Natural killer cell treated with Interleukin-12 subunit alpha and Interleukin-12 subunit beta and Interleukin-15 and Interleukin-18, amount 100 ng/mL, for 72 hours (primary cell): ENCODE data around the gene TRIO. TPM values are rescaled to one million over a fixed set of nuclear protein-coding genes. Genes with fewer than 3 reads are reported as not detected.
A peak's percentile ranks its signal among the peaks of the same experiment; 100 is the strongest.

Experiments
- ATAC-seq, 2 donors: fragments of 150-1000 bp; cut with Tn5 transposase in 1 of 2; sonication (Bioruptor Pico), chemical (Tn5 transposase) in 1 of 2; 2 replicates each; pipeline ENCODE4 v1.10.0; 2021
- DNase-seq: peaks from one replicate; pipeline ENCODE4 v3.0.0; 2022; ENCODE audit warnings: low spot score
- H3K27ac Mint-ChIP-seq, 2 donors: 1 replicate in 1 of 2; 2 replicates in 1 of 2; pipeline ENCODE4 v1.8.0; 2022; ENCODE audit warnings: mixed read lengths in 2 of 2, mild to moderate bottlenecking in 1 of 2, moderate library complexity in 1 of 2
- H3K27me3 Mint-ChIP-seq, 2 donors: 1 replicate in 1 of 2; 2 replicates in 1 of 2; pipeline ENCODE4 v1.8.0; 2022; ENCODE audit warnings: mixed read lengths in 2 of 2
- H3K36me3 Mint-ChIP-seq: one replicate; pipeline ENCODE4 v1.8.0; 2022; ENCODE audit warnings: mixed read lengths
- H3K4me1 Mint-ChIP-seq, 2 donors: 1 replicate in 1 of 2; 2 replicates in 1 of 2; pipeline ENCODE4 v1.8.0; 2022; ENCODE audit warnings: low read depth in 2 of 2, mixed read lengths in 2 of 2, mild to moderate bottlenecking in 1 of 2
- H3K4me3 Mint-ChIP-seq: one replicate; pipeline ENCODE4 v1.8.0; 2022; ENCODE audit warnings: mixed read lengths
- H3K9me3 Mint-ChIP-seq: 2 replicates; pipeline ENCODE4 v1.8.0; 2022; ENCODE audit warnings: mixed read lengths
- total RNA-seq, 2 donors: library from RNA; stranded (reverse); gene quantifications; one replicate each; pipeline ENCODE4 v1.2.3, GENCODE V29; 2022

TRIO gene
- total RNA-seq, 2 donors from 2014 or later: 40.1 to 70.3 TPM

DNA sequence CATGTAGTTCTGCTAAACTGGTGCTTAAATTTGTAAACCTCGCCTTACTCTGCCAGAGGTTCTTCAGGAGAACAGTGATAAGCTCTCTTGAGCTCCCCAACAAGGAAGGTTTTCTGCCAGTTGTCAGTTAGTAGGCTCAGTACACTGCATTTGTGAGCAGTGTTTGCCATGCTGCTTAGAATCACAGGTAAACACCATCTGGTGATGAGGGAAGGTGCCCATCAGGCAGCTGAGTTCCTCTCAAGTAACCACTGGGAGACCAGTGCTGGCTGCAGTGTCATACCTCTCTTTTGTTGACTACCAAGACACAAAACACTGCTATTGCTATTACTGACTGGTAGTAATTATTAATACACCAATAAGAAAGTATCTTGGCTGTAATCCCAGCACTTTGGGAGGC lies 252.3 kb downstream of the TRIO start:
- ATAC-seq: no peak
- no peak overlapping the region for H3K4me3 Mint-ChIP-seq
- no peaks in the 10 kb centered on the region for H3K27me3 Mint-ChIP-seq
- no peaks in the 10 kb centered on the region for H3K9me3 Mint-ChIP-seq
- H3K4me1 Mint-ChIP-seq: no peaks in the 10 kb centered on the region
- no peak for DNase-seq
- no peak overlapping the region for H3K27ac Mint-ChIP-seq
- peaks cover 11% of the 10 kb centered on the region for H3K36me3 Mint-ChIP-seq

DNA sequence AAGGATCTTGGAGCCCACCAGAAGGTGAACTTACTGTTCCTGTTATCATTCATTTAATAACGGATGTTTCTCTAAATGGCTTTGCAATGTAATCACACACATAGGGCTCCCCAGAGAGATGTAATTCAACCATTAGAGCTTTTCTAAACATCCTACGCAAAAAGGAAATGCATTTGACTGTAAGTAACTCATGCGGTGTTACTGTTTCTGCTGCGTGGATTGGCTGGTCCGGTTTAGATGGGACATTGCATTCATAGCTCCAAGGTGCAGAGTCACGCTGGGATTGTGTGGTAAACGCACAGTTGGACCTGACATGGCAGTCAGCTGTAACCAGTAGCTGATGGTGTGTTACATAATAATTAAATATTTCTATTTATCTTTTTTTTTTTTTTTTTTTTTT lies 252.9 kb downstream of the TRIO start:
- no peak overlapping the region for H3K27ac Mint-ChIP-seq
- H3K36me3 Mint-ChIP-seq: peaks cover 6% of the 10 kb centered on the region
- no peaks in the 10 kb centered on the region for H3K27me3 Mint-ChIP-seq
- no peak overlapping the region for H3K4me3 Mint-ChIP-seq
- no peaks in the 10 kb centered on the region for H3K9me3 Mint-ChIP-seq
- ATAC-seq (no peak), DNase-seq (no peak)
- no peaks in the 10 kb centered on the region for H3K4me1 Mint-ChIP-seq

DNA sequence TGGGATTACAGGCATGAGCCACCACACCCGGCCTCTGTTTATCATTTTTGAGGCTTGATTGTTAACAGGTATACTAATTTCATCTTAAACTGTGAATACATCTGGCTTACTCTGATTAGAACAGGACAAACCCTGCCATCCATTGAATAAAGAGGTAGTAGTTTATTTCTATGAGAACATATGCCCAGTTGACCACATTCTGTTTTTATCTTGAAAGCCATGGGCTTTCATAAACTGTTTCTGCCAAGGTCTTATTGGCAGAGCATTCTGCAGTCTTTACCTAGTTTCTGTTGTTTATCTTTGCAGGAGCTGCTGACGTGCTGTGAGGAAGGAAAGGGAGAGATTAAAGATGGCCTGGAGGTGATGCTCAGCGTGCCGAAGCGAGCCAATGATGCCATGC lies 253.6 kb downstream of the TRIO start:
- H3K4me1 Mint-ChIP-seq: no peaks in the 10 kb centered on the region
- H3K27me3 Mint-ChIP-seq: no peaks in the 10 kb centered on the region
- no peak overlapping the region for H3K27ac Mint-ChIP-seq
- no peak for ATAC-seq
- H3K36me3 Mint-ChIP-seq: peaks cover 8% of the 10 kb centered on the region
- H3K9me3 Mint-ChIP-seq: no peaks in the 10 kb centered on the region
- H3K4me3 Mint-ChIP-seq: no peak overlapping the region
- no peak for DNase-seq

DNA sequence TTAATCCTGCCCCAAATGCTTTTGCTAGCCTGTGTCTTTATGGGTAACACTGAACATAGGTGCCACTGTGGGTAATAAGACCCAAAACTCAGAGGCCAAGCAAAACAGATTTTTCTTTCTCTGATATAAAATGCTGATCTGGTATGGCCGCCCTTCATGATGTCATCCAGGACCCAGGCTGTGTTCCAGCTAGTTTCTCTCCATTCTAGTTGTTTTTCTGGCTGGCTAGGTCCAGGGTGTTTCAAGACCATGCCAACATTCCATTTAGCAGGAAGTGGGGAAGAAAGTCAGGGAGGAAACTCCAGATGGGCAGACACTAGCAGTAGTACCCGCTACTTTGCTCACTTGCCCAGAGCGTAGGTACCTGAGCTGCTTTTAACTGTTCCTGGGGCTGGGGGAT lies 254.6 kb downstream of the TRIO start:
- peaks cover 12% of the 10 kb centered on the region for H3K36me3 Mint-ChIP-seq
- ATAC-seq (no peak), DNase-seq (no peak)
- H3K4me3 Mint-ChIP-seq: no peak overlapping the region
- peaks cover 6% of the 10 kb centered on the region for H3K9me3 Mint-ChIP-seq
- peaks cover 6 to 8% of the 10 kb centered on the region in 2 donors for H3K4me1 Mint-ChIP-seq
- H3K27me3 Mint-ChIP-seq: no peaks in the 10 kb centered on the region
- H3K27ac Mint-ChIP-seq: no peak overlapping the region

DNA sequence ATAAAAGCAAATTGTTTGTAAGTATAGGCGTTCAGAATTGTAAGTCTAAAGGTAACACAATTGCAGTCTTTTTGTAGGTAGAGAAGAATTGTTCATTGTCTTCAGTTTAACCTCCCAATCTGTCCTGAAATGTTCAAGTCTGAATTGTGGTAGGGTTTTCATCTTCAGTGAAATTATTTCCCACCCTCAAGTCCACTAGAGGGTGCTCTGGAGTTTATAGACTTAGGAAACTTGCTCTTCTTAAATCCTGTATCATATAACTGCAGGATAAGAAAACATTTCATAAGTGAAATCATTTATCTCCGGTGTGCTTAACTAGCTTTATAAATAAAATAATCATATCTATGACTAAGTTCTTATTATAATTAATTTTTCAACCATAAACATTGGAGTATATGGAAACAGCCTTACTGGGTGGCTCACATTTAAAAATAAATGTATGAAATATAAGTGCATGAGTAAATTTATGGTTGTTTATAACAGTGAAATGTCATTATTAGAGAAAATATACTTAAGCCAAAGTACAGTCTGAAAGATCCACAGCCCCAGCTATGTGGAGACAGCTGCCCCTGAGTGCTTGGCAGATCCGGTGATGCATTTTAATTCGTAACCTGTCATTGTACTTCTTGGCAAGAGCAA lies 256.0 kb downstream of the TRIO start:
- H3K4me3 Mint-ChIP-seq: no peak overlapping the region
- ATAC-seq (no peak), DNase-seq (no peak)
- H3K36me3 Mint-ChIP-seq: peaks cover 14% of the 10 kb centered on the region
- peaks cover 8% of the 10 kb centered on the region for H3K9me3 Mint-ChIP-seq
- H3K27me3 Mint-ChIP-seq: no peaks in the 10 kb centered on the region
- no peak overlapping the region for H3K27ac Mint-ChIP-seq
- peaks cover 10 to 11% of the 10 kb centered on the region in 2 donors for H3K4me1 Mint-ChIP-seq

DNA sequence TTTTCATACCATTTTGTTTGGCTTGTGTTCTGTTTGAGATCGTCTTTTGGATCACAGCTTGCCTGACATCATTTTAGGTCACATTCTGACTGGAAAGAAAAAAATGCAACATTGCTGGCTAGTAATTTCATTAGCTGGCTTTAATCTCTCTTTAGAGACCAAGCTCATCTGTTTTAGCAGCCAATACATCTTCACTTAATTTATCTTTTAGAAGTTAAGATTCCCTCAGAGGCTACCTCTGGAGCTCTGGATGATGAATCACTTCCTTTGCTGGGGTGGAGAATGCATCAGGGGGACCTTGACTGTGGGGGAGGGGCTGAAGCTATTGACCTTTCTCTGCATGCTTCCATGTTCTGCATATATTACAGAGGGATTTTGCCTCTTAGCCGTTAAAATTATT lies 256.9 kb downstream of the TRIO start:
- H3K27me3 Mint-ChIP-seq: no peaks in the 10 kb centered on the region
- H3K27ac Mint-ChIP-seq: no peak overlapping the region
- DNase-seq (no peak), ATAC-seq (no peak)
- H3K9me3 Mint-ChIP-seq: peaks cover 8% of the 10 kb centered on the region
- H3K36me3 Mint-ChIP-seq: peaks cover 14% of the 10 kb centered on the region
- no peak overlapping the region for H3K4me3 Mint-ChIP-seq
- peaks cover 10 to 11% of the 10 kb centered on the region in 2 donors for H3K4me1 Mint-ChIP-seq

DNA sequence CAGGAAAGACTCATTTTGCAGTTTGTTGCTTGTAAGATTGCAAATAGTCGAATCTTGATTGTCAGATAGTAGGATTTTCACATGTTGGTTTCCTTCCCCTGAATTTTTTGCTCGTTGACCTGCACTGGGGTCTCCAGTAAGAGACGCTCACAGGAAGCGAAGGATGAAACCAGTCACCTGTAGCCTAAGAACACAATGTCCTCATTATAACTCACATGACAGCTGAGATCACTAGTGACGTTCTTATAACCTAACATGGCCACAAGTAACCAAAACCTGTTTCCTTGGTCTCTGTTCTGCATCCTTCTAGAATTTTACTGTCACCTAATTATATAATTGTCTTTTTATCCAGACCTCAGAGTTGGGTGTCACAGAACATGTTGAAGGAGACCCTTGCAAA lies 257.5 kb downstream of the TRIO start:
- no peak overlapping the region for H3K4me3 Mint-ChIP-seq
- H3K36me3 Mint-ChIP-seq: peaks cover 14% of the 10 kb centered on the region
- H3K27me3 Mint-ChIP-seq: no peaks in the 10 kb centered on the region
- H3K4me1 Mint-ChIP-seq: peaks cover 10 to 11% of the 10 kb centered on the region in 2 donors
- H3K27ac Mint-ChIP-seq: no peak overlapping the region
- DNase-seq (no peak), ATAC-seq (no peak)
- H3K9me3 Mint-ChIP-seq: peaks cover 8% of the 10 kb centered on the region

DNA sequence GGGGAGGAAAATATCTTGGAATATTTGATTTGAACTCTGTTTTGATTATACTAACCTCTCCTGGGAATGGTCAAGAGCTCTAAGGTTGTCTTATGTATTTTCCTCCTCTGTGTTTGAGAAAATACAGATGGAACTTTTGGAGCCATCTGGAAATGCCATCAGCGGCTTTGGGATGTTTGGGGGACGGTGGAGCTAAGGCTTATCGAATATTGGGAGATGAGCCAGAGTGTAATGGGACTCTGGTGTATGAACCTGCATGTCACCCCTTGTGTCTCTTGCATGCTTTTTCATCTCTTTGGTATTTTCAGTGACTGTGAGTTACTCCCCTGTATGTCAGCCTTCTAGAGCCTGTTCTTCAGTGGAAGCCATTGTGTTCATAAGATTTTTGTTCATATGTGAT lies 258.5 kb downstream of the TRIO start:
- no peak for ATAC-seq
- peaks cover 14% of the 10 kb centered on the region for H3K36me3 Mint-ChIP-seq
- H3K4me1 Mint-ChIP-seq: peaks cover 10 to 11% of the 10 kb centered on the region in 2 donors
- H3K9me3 Mint-ChIP-seq: peaks cover 8% of the 10 kb centered on the region
- no peak for DNase-seq
- H3K4me3 Mint-ChIP-seq: no peak overlapping the region
- no peak overlapping the region for H3K27ac Mint-ChIP-seq
- H3K27me3 Mint-ChIP-seq: no peaks in the 10 kb centered on the region

DNA sequence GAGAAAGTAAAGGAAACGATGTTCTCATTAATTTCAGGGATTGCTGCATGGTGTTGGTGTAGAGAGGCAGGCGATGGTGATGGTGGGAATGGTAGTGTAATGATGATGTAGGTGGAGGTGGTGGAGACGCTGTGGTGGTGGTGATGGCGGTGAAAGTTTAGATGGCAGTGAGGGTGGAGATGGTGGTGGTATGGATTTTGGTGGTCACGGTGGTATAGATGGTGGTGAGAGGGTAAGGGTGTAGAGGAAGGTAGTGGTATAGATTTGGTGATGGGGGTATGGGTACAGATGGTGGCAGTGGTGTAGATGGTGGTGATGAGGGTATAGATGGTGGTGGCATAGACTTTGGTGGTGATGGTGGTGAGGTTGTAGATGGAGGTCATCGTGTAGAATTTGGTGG lies 259.3 kb downstream of the TRIO start:
- H3K27me3 Mint-ChIP-seq: no peaks in the 10 kb centered on the region
- ATAC-seq: peak in 1 of 2 donors; percentile 6
- DNase-seq: no peak
- peaks cover 8% of the 10 kb centered on the region for H3K9me3 Mint-ChIP-seq
- peaks cover 14% of the 10 kb centered on the region for H3K36me3 Mint-ChIP-seq
- peaks cover 10 to 11% of the 10 kb centered on the region in 2 donors for H3K4me1 Mint-ChIP-seq
- H3K27ac Mint-ChIP-seq: peak overlapping the region in 1 of 2 donors; percentile 23
- H3K4me3 Mint-ChIP-seq: no peak overlapping the region

DNA sequence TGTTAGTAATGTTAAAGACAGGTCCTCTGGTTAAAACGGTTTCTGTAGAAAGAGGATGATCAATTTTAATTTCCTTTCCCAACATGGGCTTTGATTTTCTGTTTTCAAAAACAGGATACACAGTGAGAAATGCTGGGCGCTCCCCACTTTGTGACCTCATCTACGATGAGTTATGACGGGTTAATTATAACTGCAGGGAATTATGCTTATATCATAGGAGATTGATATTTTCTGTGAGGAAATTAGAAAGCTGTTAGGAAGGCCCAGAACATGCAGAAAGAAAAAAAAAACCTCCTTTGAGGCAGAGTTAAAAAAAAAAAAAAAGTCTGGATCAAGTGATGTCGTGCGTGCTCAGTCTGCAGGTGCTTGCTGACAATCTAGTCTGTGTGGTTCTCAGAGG lies 261.6 kb downstream of the TRIO start:
- ATAC-seq: no peak
- Mint-ChIP-seq H3K4me1 (peaks cover 10 to 11% of the 10 kb centered on the region in 2 donors), H3K27me3 (no peaks in the 10 kb centered on the region), H3K9me3 (peaks cover 8% of the 10 kb centered on the region), H3K4me3 (no peak overlapping the region), H3K36me3 (peaks cover 14% of the 10 kb centered on the region), H3K27ac (no peak overlapping the region)
- no peak for DNase-seq

DNA sequence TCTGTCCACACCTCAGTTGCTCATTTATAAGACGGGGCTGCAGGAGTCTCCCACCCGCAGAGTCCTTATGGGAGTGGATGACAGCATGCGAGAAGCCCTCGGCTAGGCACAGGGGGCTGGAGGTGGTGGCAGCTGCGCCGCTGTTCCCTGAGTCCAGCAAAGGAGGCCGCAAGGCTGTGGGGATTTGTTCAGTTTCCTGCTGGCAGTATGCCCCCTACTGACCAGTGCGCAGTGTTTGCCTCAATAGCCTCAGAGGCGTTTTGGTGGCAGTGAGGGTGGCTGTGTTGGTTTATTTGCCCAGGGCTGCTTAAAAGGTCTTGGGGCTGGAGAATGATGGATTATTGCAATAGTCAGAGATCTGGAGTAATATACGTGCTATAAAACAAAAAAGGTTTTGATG lies 262.1 kb downstream of the TRIO start:
- no peak overlapping the region for H3K27ac Mint-ChIP-seq
- DNase-seq: no peak
- peaks cover 8% of the 10 kb centered on the region for H3K9me3 Mint-ChIP-seq
- H3K36me3 Mint-ChIP-seq: peaks cover 14% of the 10 kb centered on the region
- no peak overlapping the region for H3K4me3 Mint-ChIP-seq
- H3K27me3 Mint-ChIP-seq: no peaks in the 10 kb centered on the region
- ATAC-seq: no peak
- H3K4me1 Mint-ChIP-seq: peaks cover 10 to 11% of the 10 kb centered on the region in 2 donors

DNA sequence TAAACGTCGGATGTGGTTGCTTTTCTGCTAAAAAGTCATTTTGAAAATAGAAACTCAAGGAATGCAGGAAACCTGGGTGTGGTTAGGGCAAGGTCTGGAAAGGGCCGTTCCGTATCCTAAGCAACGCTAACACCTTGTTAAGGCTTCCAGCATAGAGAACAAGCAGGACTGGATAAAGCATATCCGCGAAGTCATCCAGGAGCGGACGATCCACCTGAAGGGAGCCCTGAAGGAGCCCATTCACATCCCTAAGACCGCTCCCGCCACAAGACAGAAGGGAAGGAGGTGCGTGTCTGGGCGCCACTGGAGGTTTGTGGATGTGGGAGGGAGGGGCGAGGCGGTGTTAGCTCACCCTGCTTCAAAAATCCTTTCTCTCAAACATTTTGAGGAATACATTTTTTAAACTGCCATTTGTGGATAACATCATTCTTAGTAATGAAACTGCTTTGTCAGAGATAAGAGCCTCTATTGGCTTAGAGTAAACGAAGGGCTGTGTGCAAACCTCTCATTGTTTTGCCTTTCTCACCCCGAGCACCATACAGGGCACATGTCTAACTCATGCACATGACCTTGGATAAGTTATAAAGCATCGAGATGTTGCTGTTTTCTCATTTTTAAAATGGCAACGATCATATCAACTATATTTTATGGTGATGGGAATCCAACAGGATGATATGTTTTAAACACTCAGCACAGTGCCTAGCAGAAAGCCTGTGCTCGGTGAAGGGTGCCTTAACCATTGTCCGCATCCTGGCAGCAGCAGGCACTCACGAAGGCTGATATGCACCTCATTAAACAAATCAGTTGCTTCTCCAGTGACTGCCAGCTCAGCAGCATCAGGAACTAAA lies 262.8 kb downstream of the TRIO start:
- H3K36me3 Mint-ChIP-seq: peaks cover 14% of the 10 kb centered on the region
- ATAC-seq (no peak), DNase-seq (no peak)
- H3K4me1 Mint-ChIP-seq: peaks cover 10 to 11% of the 10 kb centered on the region in 2 donors
- H3K4me3 Mint-ChIP-seq: no peak overlapping the region
- H3K27ac Mint-ChIP-seq: no peak overlapping the region
- H3K9me3 Mint-ChIP-seq: peaks cover 8% of the 10 kb centered on the region
- H3K27me3 Mint-ChIP-seq: no peaks in the 10 kb centered on the region

DNA sequence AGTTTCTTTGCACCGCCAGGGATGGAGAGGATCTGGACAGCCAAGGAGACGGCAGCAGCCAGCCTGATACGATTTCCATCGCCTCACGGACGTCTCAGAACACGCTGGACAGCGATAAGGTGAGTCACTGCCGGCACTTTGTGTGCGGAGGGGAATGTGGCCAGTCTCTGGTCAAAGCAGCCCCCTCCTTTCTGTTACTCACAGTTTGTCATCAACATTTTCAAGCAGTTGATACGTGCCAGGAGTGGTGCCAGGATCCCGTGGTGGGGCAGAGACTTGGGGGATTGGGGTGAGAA lies 263.4 kb downstream of the TRIO start:
- Mint-ChIP-seq H3K36me3 (peaks cover 11% of the 10 kb centered on the region), H3K4me3 (no peak overlapping the region), H3K9me3 (peaks cover 8% of the 10 kb centered on the region), H3K27ac (no peak overlapping the region), H3K4me1 (peaks cover 10 to 11% of the 10 kb centered on the region in 2 donors), H3K27me3 (no peaks in the 10 kb centered on the region)
- no peak for ATAC-seq
- DNase-seq: no peak

DNA sequence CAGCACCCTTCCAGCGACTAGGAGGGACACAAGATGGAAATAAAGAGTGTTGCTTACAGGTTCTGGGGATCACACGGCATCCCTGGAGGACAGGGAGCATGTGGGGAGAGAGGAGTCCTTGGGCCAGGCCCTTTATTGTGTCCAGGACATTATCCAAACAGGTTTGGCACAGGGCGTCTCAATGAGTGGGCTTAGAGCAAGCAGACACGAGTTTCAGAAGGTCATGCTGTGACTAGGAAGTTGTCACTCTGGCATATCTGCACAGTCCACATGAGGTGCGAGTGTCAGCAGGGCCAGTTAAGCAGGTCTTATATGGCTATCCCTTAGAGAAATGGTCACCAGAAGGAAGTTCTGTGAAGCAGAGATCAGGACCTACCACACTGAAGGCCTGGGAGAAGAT lies 263.9 kb downstream of the TRIO start:
- peaks cover 8% of the 10 kb centered on the region for H3K9me3 Mint-ChIP-seq
- no peak for ATAC-seq
- H3K36me3 Mint-ChIP-seq: peaks cover 9% of the 10 kb centered on the region
- peaks cover 10 to 11% of the 10 kb centered on the region in 2 donors for H3K4me1 Mint-ChIP-seq
- H3K27me3 Mint-ChIP-seq: no peaks in the 10 kb centered on the region
- no peak overlapping the region for H3K27ac Mint-ChIP-seq
- DNase-seq: no peak
- no peak overlapping the region for H3K4me3 Mint-ChIP-seq
